OCI-LY3 (cell line): ENCODE measurements around the gene SAMD13.

Experiments
- CTCF ChIP-seq: fragments of 200-600, 300-600 bp; sonication (generic); IDR thresholded peaks from 2 replicates; pipeline ENCODE4 v1.5.1; 2014; ENCODE audit warnings: antibody characterized with exemption, low read length, low read depth
- EZH2phosphoT487 ChIP-seq: fragments of 200-600 bp; shearing (Covaris generic); IDR thresholded peaks from 2 replicates; pipeline ENCODE4 v1.6.1; 2018; ENCODE audit warnings: antibody characterized with exemption, mixed run types, low read depth

GRCh38 chr1:84259376-84259775 is 42.1 kb upstream of the SAMD13 start:
- TF ChIP-seq CTCF (no peak), EZH2phosphoT487 (no peak)
